OCI-LY1 (cell line): ENCODE results near the gene HAUS8.

Experiments
- H2AFZ ChIP-seq: fragments of 200-600 bp; sonication (generic), shearing (Covaris generic); 2 replicates; pipeline ENCODE4 v1.6.0; 2014; ENCODE audit warnings: antibody characterized with exemption, mild to moderate bottlenecking, low read length
- H3F3A ChIP-seq: fragments of 200-600 bp; sonication (generic), shearing (Covaris generic); 2 replicates; pipeline ENCODE4 v1.6.0; 2014; ENCODE audit warnings: mild to moderate bottlenecking, antibody characterized with exemption, low read length, moderate library complexity; ENCODE audit not compliant: insufficient read depth
- H3K27ac ChIP-seq: fragments of 200-600 bp; sonication (generic); 2 replicates; pipeline ENCODE4 v1.5.1; 2014; ENCODE audit warnings: low read length, mixed run types, mild to moderate bottlenecking, low read depth; ENCODE audit not compliant: poor library complexity, severe bottlenecking
- H3K27me3 ChIP-seq: fragments of 200-600 bp; sonication (generic); 2 replicates; pipeline ENCODE4 v1.6.0; 2014; ENCODE audit warnings: antibody characterized with exemption, mild to moderate bottlenecking, low read length, moderate library complexity; ENCODE audit not compliant: insufficient read depth
- H3K36me3 ChIP-seq: fragments of 200-600 bp; sonication (generic); 2 replicates; pipeline ENCODE4 v1.6.1; 2014; ENCODE audit warnings: mild to moderate bottlenecking, antibody characterized with exemption, low read length, moderate library complexity, mixed read lengths; ENCODE audit not compliant: insufficient read depth
- H3K4me1 ChIP-seq: fragments of 200-600 bp; sonication (generic); 2 replicates; pipeline ENCODE4 v1.5.1; 2014; ENCODE audit warnings: mild to moderate bottlenecking, low read length, moderate library complexity; ENCODE audit not compliant: insufficient read depth, severe bottlenecking
- H3K4me2 ChIP-seq: fragments of 200-600 bp; sonication (generic), shearing (Covaris generic); 2 replicates; pipeline ENCODE4 v1.6.1; 2014; ENCODE audit warnings: low read length
- H3K4me3 ChIP-seq: fragments of 200-600 bp; sonication (generic); 2 replicates; pipeline ENCODE4 v1.5.1; 2014; ENCODE audit warnings: low read length, low read depth, mild to moderate bottlenecking, mixed read lengths; ENCODE audit not compliant: poor library complexity, severe bottlenecking
- H3K79me2 ChIP-seq: fragments of 200-600 bp; shearing (Covaris generic); 2 replicates; pipeline ENCODE4 v1.6.1; 2016; ENCODE audit warnings: mixed run types, low read length, mixed read lengths; ENCODE audit not compliant: insufficient read depth
- H3K9ac ChIP-seq: fragments of 200-600 bp; sonication (generic), shearing (Covaris generic); 2 replicates; pipeline ENCODE4 v1.6.1; 2014; ENCODE audit warnings: mild to moderate bottlenecking, low read length, mixed read lengths
- H3K9me2 ChIP-seq: fragments of 200-600 bp; sonication (generic), shearing (Covaris generic); 2 replicates; pipeline ENCODE4 v1.6.1; 2014; ENCODE audit warnings: low read depth, mild to moderate bottlenecking, low read length, mixed read lengths
- H3K9me3 ChIP-seq: fragments of 200-600 bp; shearing (Covaris generic); 2 replicates; pipeline ENCODE4 v1.6.1; 2014; ENCODE audit warnings: low read length, mixed read lengths
- H4K20me1 ChIP-seq: fragments of 200-600 bp; sonication (generic), shearing (Covaris generic); 2 replicates; pipeline ENCODE4 v1.6.0; 2016; ENCODE audit warnings: mild to moderate bottlenecking, low read length; ENCODE audit not compliant: insufficient read depth
- CTCF ChIP-seq: fragments of 200-600 bp; sonication (generic), shearing (Covaris generic); IDR thresholded peaks from 2 replicates; pipeline ENCODE4 v1.5.1; 2017; ENCODE audit warnings: mild to moderate bottlenecking, antibody characterized with exemption, low read length, moderate library complexity, mixed read lengths
- EZH2 ChIP-seq: fragments of 200-600 bp; sonication (generic), shearing (Covaris generic); IDR thresholded peaks from 2 replicates; pipeline ENCODE4 v1.8.0; 2017; ENCODE audit warnings: borderline replicate concordance, mixed run types, mild to moderate bottlenecking, antibody characterized with exemption, low read length, moderate library complexity, mixed read lengths

Gene HAUS8

GRCh38 chr19:17036640-17037039 lies 38.6 kb downstream of the HAUS8 start:
- no peaks in the 10 kb centered on the region for H3K9me2 ChIP-seq
- H3K27me3 ChIP-seq, result 0 out of 2 replicates have a peak, but pooled peaks cover 3% of the 10 kb centered on the region
- H3K4me1 ChIP-seq, result no peaks in the 10 kb centered on the region
- TF ChIP-seq CTCF, result no peak
- no peak for TF ChIP-seq EZH2
- H3K4me2 ChIP-seq, result no peak overlapping the region
- H3K4me3 ChIP-seq, result no peak overlapping the region
- H4K20me1 ChIP-seq, result no peaks in the 10 kb centered on the region
- H2AFZ ChIP-seq, result no peak overlapping the region
- H3F3A ChIP-seq, result no peaks in the 10 kb centered on the region
- no peak overlapping the region for H3K27ac ChIP-seq
- H3K9me3 ChIP-seq, result no peaks in the 10 kb centered on the region
- H3K79me2 ChIP-seq, result no peaks in the 10 kb centered on the region
- H3K9ac ChIP-seq, result no peak overlapping the region
- H3K36me3 ChIP-seq, result no peaks in the 10 kb centered on the region

- Histone ChIP-seq H3F3A (no peaks in the 10 kb centered on the region), H3K4me1 (no peaks in the 10 kb centered on the region), H3K4me3 (no peak overlapping the region), H4K20me1 (no peaks in the 10 kb centered on the region), H3K36me3 (no peaks in the 10 kb centered on the region), H3K27ac (no peak overlapping the region), H3K79me2 (no peaks in the 10 kb centered on the region), H3K9ac (no peak overlapping the region), H3K4me2 (no peak overlapping the region), H3K27me3 (0 out of 2 replicates have a peak, but pooled peaks cover 3% of the 10 kb centered on the region), H3K9me2 (no peaks in the 10 kb centered on the region), H3K9me3 (no peaks in the 10 kb centered on the region), H2AFZ (no peak overlapping the region)
- TF ChIP-seq EZH2 (no peak), CTCF (no peak)
Observed at GRCh38 chr19:17035842-17036424, 39.3 kb downstream of the HAUS8 start.

GRCh38 chr19:17031741-17032140 lies 43.5 kb downstream of the HAUS8 start:
- Histone ChIP-seq H3K4me1 (no peaks in the 10 kb centered on the region), H3K27me3 (0 out of 2 replicates have a peak, but pooled peaks cover 3% of the 10 kb centered on the region), H3K36me3 (no peaks in the 10 kb centered on the region), H3F3A (no peaks in the 10 kb centered on the region), H3K4me3 (no peak overlapping the region), H3K79me2 (no peaks in the 10 kb centered on the region), H3K27ac (no peak overlapping the region), H3K9me2 (no peaks in the 10 kb centered on the region), H3K9ac (no peak overlapping the region), H3K9me3 (no peaks in the 10 kb centered on the region), H4K20me1 (no peaks in the 10 kb centered on the region), H2AFZ (no peak overlapping the region), H3K4me2 (no peak overlapping the region)
- TF ChIP-seq CTCF, result no peak
- no peak for TF ChIP-seq EZH2
